HEK293 (cell line): ENCODE results near the gene MYCN.

Source experiments
- CTCF ChIA-PET: fragments of 350-600 bp; formaldehyde crosslinking; extraction: SDS; loops from one replicate; lab custom pipeline; 2021; ENCODE audit warnings: antibody characterized with exemption; lab: Yijun Ruan, JAX
- POLR2A ChIA-PET: fragments of 300-600 bp; formaldehyde crosslinking; extraction: SDS; loops from one replicate; lab custom pipeline; 2020; ENCODE audit warnings: antibody characterized with exemption, inconsistent platforms; lab: Yijun Ruan, JAX
- H3K27ac ChIP-seq: fragments of 200-500 bp; sonication (Bioruptor generic); 2 replicates; pipeline ENCODE4 v1.5.1; 2014; ENCODE audit warnings: low read depth, low read length, control low read depth, inconsistent platforms; ENCODE audit errors: extremely low read depth
- H3K36me3 ChIP-seq, 2 experiments: fragments of 200-500 bp in 1 of 2; sonication (Bioruptor generic) in 1 of 2; 1 replicate in 1 of 2; 2 replicates in 1 of 2; pipeline ENCODE4 v1.5.1; 2014 to 2017; ENCODE audit warnings: inconsistent platforms in 2 of 2, low read length in 2 of 2; ENCODE audit not compliant: control insufficient read depth in 2 of 2, insufficient read depth in 1 of 2
- H3K4me1 ChIP-seq: fragments of 200-500 bp; sonication (Bioruptor generic); 2 replicates; pipeline ENCODE4 v1.5.1; 2014; ENCODE audit warnings: mild to moderate bottlenecking, low read length, inconsistent platforms; ENCODE audit not compliant: control insufficient read depth, insufficient read depth
- H3K4me3 ChIP-seq: 2 replicates; pipeline ENCODE4 v1.5.1; 2011; ENCODE audit warnings: low read depth, mild to moderate bottlenecking, control low read depth, low read length, moderate library complexity
- H3K9me3 ChIP-seq: fragments of 200-500 bp; sonication (Bioruptor generic); 2 replicates; pipeline ENCODE4 v1.5.1; 2014; ENCODE audit warnings: low read depth, low read length, inconsistent platforms; ENCODE audit not compliant: control insufficient read depth, insufficient read depth
- BCL11A ChIP-seq: fragments of 450-650 bp; formaldehyde crosslinking; IDR thresholded peaks from 2 replicates; pipeline ENCODE4 v1.5.1; 2016; ENCODE audit warnings: low read depth, missing biosample characterization, missing genetic modification characterization
- GLI2 ChIP-seq: fragments of 450-650 bp; formaldehyde crosslinking; IDR thresholded peaks from 2 replicates; pipeline ENCODE4; 2017; ENCODE audit warnings: missing biosample characterization, missing genetic modification characterization, low read depth, borderline replicate concordance
- HOXC10 ChIP-seq: sonication (generic); formaldehyde crosslinking; IDR thresholded peaks from 2 replicates; pipeline ENCODE4 v1.8.1; 2023; ENCODE audit warnings: mild to moderate bottlenecking, missing genetic modification reagents
- IKZF3 ChIP-seq: fragments of 450-650 bp; IDR thresholded peaks from 2 replicates; pipeline ENCODE4 v1.5.0; 2018; ENCODE audit warnings: missing biosample characterization, mild to moderate bottlenecking, missing genetic modification characterization, moderate library complexity
- MYNN ChIP-seq: fragments of 450-650 bp; formaldehyde crosslinking; IDR thresholded peaks from 2 replicates; pipeline ENCODE4 v1.5.1; 2016; ENCODE audit warnings: missing biosample characterization, missing genetic modification characterization, borderline replicate concordance
- RBAK ChIP-seq: fragments of 450-650 bp; formaldehyde crosslinking; IDR thresholded peaks from 2 replicates; pipeline ENCODE4 v1.5.1; 2016; ENCODE audit warnings: missing biosample characterization, missing genetic modification characterization
- SETDB1 ChIP-seq: IDR thresholded peaks from one replicate; pipeline ENCODE4 v1.6.1; 2017; ENCODE audit warnings: mild to moderate bottlenecking, low read length, moderate library complexity, mixed read lengths; ENCODE audit not compliant: insufficient read length
- SP3 ChIP-seq: fragments of 450-650 bp; formaldehyde crosslinking; IDR thresholded peaks from 2 replicates; pipeline ENCODE4 v1.5.1; 2016; ENCODE audit warnings: missing biosample characterization, missing genetic modification characterization
- TRIM28 ChIP-seq: IDR thresholded peaks from 2 replicates; pipeline ENCODE4 v1.6.1; 2011; ENCODE audit warnings: low read length, control low read depth, borderline replicate concordance
- ZBTB1 ChIP-seq: fragments of 450-650 bp; formaldehyde crosslinking; IDR thresholded peaks from 2 replicates; pipeline ENCODE4 v1.5.1; 2016; ENCODE audit warnings: missing biosample characterization, missing genetic modification characterization
- ZFP37 ChIP-seq: fragments of 450-650 bp; formaldehyde crosslinking; IDR thresholded peaks from 2 replicates; pipeline ENCODE4 v1.5.1; 2016; ENCODE audit warnings: missing biosample characterization, missing genetic modification characterization
- ZNF138 ChIP-seq: fragments of 450-650 bp; formaldehyde crosslinking; IDR thresholded peaks from 2 replicates; pipeline ENCODE4 v1.5.1; 2016; ENCODE audit warnings: missing biosample characterization, missing genetic modification characterization, borderline replicate concordance
- ZNF16 ChIP-seq: fragments of 450-650 bp; formaldehyde crosslinking; IDR thresholded peaks from 2 replicates; pipeline ENCODE4 v1.5.1; 2016; ENCODE audit warnings: low read depth, missing biosample characterization, missing genetic modification characterization
- ZNF184 ChIP-seq: fragments of 450-650 bp; IDR thresholded peaks from 2 replicates; pipeline ENCODE4 v1.5.1; 2018; ENCODE audit warnings: missing biosample characterization, mild to moderate bottlenecking, missing genetic modification characterization
- ZNF248 ChIP-seq: fragments of 450-650 bp; formaldehyde crosslinking; IDR thresholded peaks from 2 replicates; pipeline ENCODE4 v1.5.1; 2017; ENCODE audit warnings: missing biosample characterization, missing genetic modification characterization
- ZNF398 ChIP-seq: fragments of 450-650 bp; formaldehyde crosslinking; IDR thresholded peaks from 2 replicates; pipeline ENCODE4 v1.5.1; 2017; ENCODE audit warnings: missing biosample characterization, missing genetic modification characterization
- ZNF423 ChIP-seq: fragments of 450-650 bp; formaldehyde crosslinking; IDR thresholded peaks from 2 replicates; pipeline ENCODE4 v1.5.1; 2016; ENCODE audit warnings: missing biosample characterization, missing genetic modification characterization
- ZNF518A ChIP-seq: fragments of 450-650 bp; formaldehyde crosslinking; conservative IDR thresholded peaks from 2 replicates; pipeline ENCODE4 v1.5.1; 2016; ENCODE audit warnings: low read depth, missing biosample characterization, missing genetic modification characterization
- ZNF571 ChIP-seq: fragments of 450-650 bp; formaldehyde crosslinking; IDR thresholded peaks from 2 replicates; pipeline ENCODE4 v1.5.0; 2017; ENCODE audit warnings: missing biosample characterization, missing genetic modification characterization
- ZNF585B ChIP-seq: fragments of 450-650 bp; formaldehyde crosslinking; IDR thresholded peaks from 2 replicates; pipeline ENCODE4 v1.5.1; 2016; ENCODE audit warnings: missing biosample characterization, missing genetic modification characterization
- ZNF670 ChIP-seq: fragments of 450-650 bp; formaldehyde crosslinking; IDR thresholded peaks from 2 replicates; pipeline ENCODE4 v1.5.1; 2016; ENCODE audit warnings: missing biosample characterization, missing genetic modification characterization, low read depth
- ZNF747 ChIP-seq: fragments of 450-650 bp; formaldehyde crosslinking; IDR thresholded peaks from 2 replicates; pipeline ENCODE4 v1.5.1; 2016; ENCODE audit warnings: missing biosample characterization, missing genetic modification characterization
- ZNF830 ChIP-seq: fragments of 450-650 bp; IDR thresholded peaks from 2 replicates; pipeline ENCODE4 v1.5.0; 2018; ENCODE audit warnings: missing biosample characterization, missing genetic modification characterization, low read depth, mild to moderate bottlenecking, moderate library complexity
- ZNF843 ChIP-seq: fragments of 450-650 bp; formaldehyde crosslinking; IDR thresholded peaks from 2 replicates; pipeline ENCODE4 v1.5.1; 2016; ENCODE audit warnings: missing biosample characterization, missing genetic modification characterization
- ZSCAN16 ChIP-seq: fragments of 450-650 bp; formaldehyde crosslinking; IDR thresholded peaks from 2 replicates; pipeline ENCODE4 v1.5.1; 2016; ENCODE audit warnings: missing biosample characterization, missing genetic modification characterization

The MYCN gene

GRCh38 chr2:15964936-15965563 is 24.7 kb downstream of the MYCN start (continued):
- TF ChIP-seq ZNF16 (tag by site-specific recombination) (no peak), ZNF423 (tag by site-specific recombination) (no peak), IKZF3 (tag by site-specific recombination) (no peak), GLI2 (no peak), ZNF138 (no peak), ZNF670 (no peak)
- TF ChIP-seq, all 188 proteins: peak for 0

- no peak for TF ChIP-seq ZNF248 (tag by site-specific recombination)
- no peak for TF ChIP-seq ZNF747 (tag by site-specific recombination)
- no peak for TF ChIP-seq ZSCAN16 (tag by site-specific recombination)
- TF ChIP-seq ZNF843 (tag by site-specific recombination): no peak
- TF ChIP-seq BCL11A (tag by site-specific recombination): no peak
- TF ChIP-seq ZNF830 (tag by site-specific recombination): no peak
- no peak for TF ChIP-seq ZNF585B (tag by site-specific recombination)
- no peak for TF ChIP-seq ZNF398 (tag by site-specific recombination)
- no peak for TF ChIP-seq SP3 (tag by site-specific recombination)
- no peak for TF ChIP-seq ZBTB1 (tag by site-specific recombination)
- TF ChIP-seq ZNF518A (tag by site-specific recombination): no peak
- no peak for TF ChIP-seq HOXC10
- no peak for TF ChIP-seq ZFP37 (tag by site-specific recombination)
- TF ChIP-seq MYNN: no peak
- TF ChIP-seq ZNF571 (tag by site-specific recombination): no peak
- no peak for TF ChIP-seq ZNF184 (tag by site-specific recombination)
- TF ChIP-seq RBAK: no peak
- no peak for TF ChIP-seq TRIM28
- no peak for TF ChIP-seq SETDB1
- TF ChIP-seq, all 188 proteins: peak for 0
- POLR2A ChIA-PET: no interaction called here
- H3K4me3 ChIP-seq: no peak overlapping the region
- H3K36me3 ChIP-seq: no peaks in the 10 kb centered on the region
- no peak overlapping the region for H3K27ac ChIP-seq
- CTCF ChIA-PET: no interaction called here
- H3K9me3 ChIP-seq: no peaks in the 10 kb centered on the region
- H3K4me1 ChIP-seq: no peaks in the 10 kb centered on the region
These were observed 25.2 kb downstream of the MYCN start for GRCh38 chr2:15965564-15966019.
